H1 (cell line): ENCODE results near the gene SPTBN5. TPM values are rescaled to one million over a fixed set of nuclear protein-coding genes. Genes with fewer than 3 reads are reported as not detected.

Experiments
- ATF3 ChIP-seq: IDR thresholded peaks from 2 replicates; pipeline ENCODE4 v1.6.1; 2011; ENCODE audit warnings: low read depth, mild to moderate bottlenecking, low read length; ENCODE audit not compliant: insufficient read depth
- polyA plus RNA-seq, 7 experiments: library from polyadenylated mRNA; depleted of rRNA in 3 of 7; stranded (reverse) in 5 of 7; unstranded in 2 of 7; fragments of >200 nt in 5 of 7; fragments of 200-250 nt in 2 of 7; gene quantifications; 1 replicate in 5 of 7; 2 replicates in 1 of 7; 4 replicates in 1 of 7; pipeline versions ENCODE4 v1.2.1 to v1.2.3, GENCODE V29; 2011 to 2013; ENCODE audit warnings: missing spikeins in 2 of 7, mixed read lengths in 2 of 7
- total RNA-seq: library from RNA; stranded (reverse); fragmentation: NEBNext Ultra II Directional; extraction: Animal tissue kit (Norgen Biotek cat#: 25700); gene quantifications from 2 replicates; pipeline ENCODE4 v1.2.1, GENCODE V29; 2021

Gene SPTBN5
- total and polyA plus RNA-seq, 2 of the 8 experiments (the other 6 are each of a cell fraction or from before 2014, with no cell fraction given) = 0.32 to 0.84 TPM

GRCh38 chr15:41819455-41820050 lies 74.3 kb downstream of the SPTBN5 start (continued):
- no peak for TF ChIP-seq ATF3
